Stimulated activated CD8-positive, alpha-beta memory T cell treated with anti-CD3 and anti-CD28 coated beads, Interleukin-4, amount 100 ng/mL, for 1 hour (primary cell): Measurements from ENCODE around the gene SRSF9.

Experiments
- DNase-seq, 2 donors: peaks; one replicate each; pipeline ENCODE4 v3.0.0-alpha.2; 2020; ENCODE audit warnings: low read depth in 2 of 2, low spot score in 1 of 2

The SRSF9 gene

GRCh38 chr12:120413901-120414695 is 55.5 kb downstream of the SRSF9 start:
- no peak for DNase-seq

GRCh38 chr12:120412421-120412820 is 57.1 kb downstream of the SRSF9 start:
- no peak for DNase-seq
